Stomach smooth muscle (tissue), 2 donors: ENCODE results near the gene TRAPPC2.

Source experiments
- H3K27ac ChIP-seq: one replicate; pipeline ENCODE4 v1.7.0; 2013; ENCODE audit warnings: mild to moderate bottlenecking, low read length, inconsistent platforms
- H3K27me3 ChIP-seq, 2 donors: one replicate each; pipeline ENCODE4 v1.7.0; 2013; ENCODE audit warnings: low read length in 2 of 2; ENCODE audit not compliant: insufficient read depth in 2 of 2, control insufficient read depth in 1 of 2
- H3K36me3 ChIP-seq, 2 donors: one replicate each; pipeline ENCODE4 v1.7.0; 2013; ENCODE audit warnings: low read length in 2 of 2; ENCODE audit not compliant: control insufficient read depth in 2 of 2, insufficient read depth in 2 of 2
- H3K4me1 ChIP-seq: one replicate; pipeline ENCODE4 v1.7.0; 2013; ENCODE audit warnings: low read length; ENCODE audit not compliant: control insufficient read depth, insufficient read depth
- H3K4me3 ChIP-seq, 2 donors: one replicate each; pipeline ENCODE4 v1.7.0; 2013; ENCODE audit warnings: low read length in 2 of 2
- H3K9ac ChIP-seq, 2 donors: one replicate each; pipeline ENCODE4 v1.7.0; 2013; ENCODE audit warnings: low read length in 2 of 2, mild to moderate bottlenecking in 1 of 2
- H3K9me3 ChIP-seq, 2 donors: one replicate each; pipeline ENCODE4 v1.7.0; 2013; ENCODE audit warnings: low read length in 2 of 2; ENCODE audit not compliant: control insufficient read depth in 2 of 2
- donor health status: healthy.
- donor health status: Pancreatic carcinoma.

Gene TRAPPC2

DNA sequence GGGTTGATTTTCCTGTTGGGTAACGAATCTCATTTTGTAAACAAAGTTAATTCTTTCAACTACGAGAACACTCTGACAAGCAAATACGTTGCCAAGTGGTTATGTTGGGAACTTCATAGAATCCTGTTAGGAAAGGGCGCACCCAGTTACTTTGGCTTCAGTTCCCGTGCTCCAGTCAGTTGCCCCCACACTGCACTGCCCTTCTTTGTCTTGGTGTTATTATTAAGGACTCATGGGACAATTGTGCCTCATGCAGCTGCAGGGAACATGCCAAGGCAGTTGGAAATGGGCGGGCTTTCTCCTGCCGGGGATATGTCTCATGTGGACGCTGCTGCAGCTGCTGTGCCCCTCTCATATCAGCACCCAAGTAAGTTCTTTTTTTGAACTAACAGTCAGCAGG is 29.1 kb upstream of the TRAPPC2 start:
- H3K27me3 ChIP-seq = no peaks in the 10 kb centered on the region
- no peaks in the 10 kb centered on the region for H3K9me3 ChIP-seq
- H3K4me1 ChIP-seq = no peaks in the 10 kb centered on the region
- no peak overlapping the region for H3K9ac ChIP-seq
- peaks cover 14 to 26% of the 10 kb centered on the region in 2 donors for H3K36me3 ChIP-seq
- H3K27ac ChIP-seq = no peak overlapping the region
- no peak overlapping the region for H3K4me3 ChIP-seq

DNA sequence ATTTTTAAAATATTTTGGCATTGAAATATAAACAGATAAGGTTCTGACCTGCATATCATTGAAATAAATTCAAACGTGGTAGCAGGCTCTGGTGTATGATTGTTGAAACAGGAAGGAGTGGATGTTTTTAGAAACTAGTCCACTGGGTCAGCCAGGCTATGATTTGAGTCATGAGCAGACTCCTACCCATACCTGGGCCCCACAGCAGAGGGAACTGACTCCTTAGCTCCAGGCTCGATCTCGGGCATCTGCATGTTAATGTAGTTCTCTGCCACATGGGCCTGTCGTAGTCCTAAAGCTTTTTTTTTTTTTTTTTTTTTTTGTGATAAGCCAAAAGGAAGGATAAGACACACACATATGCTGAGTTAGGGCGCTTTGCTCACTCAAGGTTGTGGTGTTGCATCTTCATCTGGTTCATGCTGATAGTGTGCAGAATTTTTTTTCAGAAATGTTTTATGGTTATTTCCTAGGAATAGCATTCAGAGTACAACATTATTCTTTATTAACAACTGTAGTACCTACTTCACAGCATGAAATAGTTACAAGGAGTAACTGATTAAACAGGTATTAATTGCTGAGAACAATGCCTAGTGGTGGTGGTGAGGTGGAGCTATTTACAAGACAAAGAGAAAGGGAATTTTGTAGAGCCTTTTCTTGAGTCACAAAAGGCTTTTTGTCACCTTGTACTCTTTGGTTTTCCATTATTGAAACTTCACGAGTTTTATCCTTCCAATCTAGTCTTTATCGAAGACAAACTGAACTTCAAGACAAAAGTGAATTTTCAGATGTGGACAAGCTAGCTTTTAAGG is 27.4 kb upstream of the TRAPPC2 start:
- H3K9ac ChIP-seq = no peak overlapping the region
- H3K9me3 ChIP-seq = no peaks in the 10 kb centered on the region
- peaks cover 0 to 2% of the 10 kb centered on the region in 2 donors for H3K27me3 ChIP-seq
- no peaks in the 10 kb centered on the region for H3K4me1 ChIP-seq
- H3K36me3 ChIP-seq = peaks cover 22 to 35% of the 10 kb centered on the region in 2 donors
- H3K4me3 ChIP-seq = no peak overlapping the region
- H3K27ac ChIP-seq = no peak overlapping the region

DNA sequence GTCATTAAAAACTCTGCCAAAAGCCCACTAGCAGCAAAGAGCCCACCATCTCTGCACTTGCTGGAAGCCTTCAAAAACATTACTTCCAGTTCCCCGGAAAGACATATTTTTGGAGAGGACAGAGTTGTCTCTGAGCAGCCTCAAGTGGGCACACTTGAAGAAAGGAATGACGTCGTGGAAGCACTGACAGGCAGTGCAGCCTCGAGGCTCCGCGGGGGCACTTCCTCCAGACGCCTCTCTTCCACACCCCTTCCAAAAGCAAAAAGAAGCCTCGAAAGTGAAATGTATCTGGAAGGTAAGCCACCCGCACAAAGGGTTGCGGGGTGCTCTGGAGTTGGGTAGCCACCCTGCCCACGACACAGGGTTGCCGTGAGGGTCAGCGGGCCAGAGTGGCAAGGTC is 26.0 kb upstream of the TRAPPC2 start:
- no peaks in the 10 kb centered on the region for H3K4me1 ChIP-seq
- H3K9ac ChIP-seq = no peak overlapping the region
- no peak overlapping the region for H3K27ac ChIP-seq
- no peaks in the 10 kb centered on the region for H3K9me3 ChIP-seq
- no peak overlapping the region for H3K4me3 ChIP-seq
- peaks cover 0 to 2% of the 10 kb centered on the region in 2 donors for H3K27me3 ChIP-seq
- H3K36me3 ChIP-seq = peaks cover 22 to 30% of the 10 kb centered on the region in 2 donors

DNA sequence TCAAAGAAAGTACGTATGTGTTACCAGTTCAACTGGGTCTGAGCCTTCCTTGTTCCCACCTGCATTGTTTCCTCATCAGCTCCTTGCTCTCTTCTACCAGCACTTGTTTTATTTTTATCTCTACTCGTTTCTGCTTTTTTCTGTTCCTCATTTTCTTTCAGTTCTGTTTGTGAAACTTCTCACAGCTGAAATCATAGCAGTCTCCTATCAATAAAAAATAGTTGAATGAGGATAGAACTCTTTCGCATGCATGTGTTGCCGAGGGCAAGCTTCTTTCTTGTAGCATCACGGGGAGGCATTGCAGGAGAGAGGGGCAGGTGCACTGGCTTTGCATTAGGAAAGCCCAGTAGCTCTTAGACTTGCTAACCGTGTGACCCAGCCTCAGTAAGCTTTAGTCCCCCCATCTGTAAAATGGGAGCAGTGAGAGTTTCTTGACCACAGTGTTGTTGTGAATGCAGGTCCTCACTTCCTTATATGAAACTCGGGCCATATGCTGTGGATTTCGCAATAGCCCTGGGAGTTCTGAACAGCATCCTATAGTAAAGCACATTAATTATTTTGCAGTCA is 24.8 kb upstream of the TRAPPC2 start:
- Histone ChIP-seq H3K9me3 (no peaks in the 10 kb centered on the region), H3K27me3 (peaks cover 0 to 2% of the 10 kb centered on the region in 2 donors), H3K36me3 (peaks cover 22 to 30% of the 10 kb centered on the region in 2 donors), H3K9ac (no peak overlapping the region), H3K27ac (no peak overlapping the region), H3K4me1 (no peaks in the 10 kb centered on the region), H3K4me3 (no peak overlapping the region)

DNA sequence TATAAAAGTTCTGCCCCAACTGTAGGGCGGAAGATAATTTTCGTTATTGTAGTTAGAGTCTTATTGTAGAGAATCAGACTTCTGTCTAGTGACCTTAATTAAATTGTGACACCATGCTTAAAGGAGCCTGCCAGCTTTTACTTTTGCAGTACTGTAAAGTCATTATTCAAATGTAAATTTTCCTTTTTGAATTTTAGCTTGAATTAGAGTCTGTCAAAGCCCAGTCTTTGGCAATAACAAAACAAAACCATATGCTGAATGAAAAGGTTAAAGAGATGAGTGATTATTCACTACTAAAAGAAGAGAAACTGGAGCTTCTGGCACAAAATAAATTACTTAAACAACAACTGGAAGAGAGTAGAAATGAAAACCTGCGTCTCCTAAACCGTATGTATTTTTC is 22.0 kb upstream of the TRAPPC2 start:
- H3K9me3 ChIP-seq = no peaks in the 10 kb centered on the region
- peaks cover 0 to 2% of the 10 kb centered on the region in 2 donors for H3K27me3 ChIP-seq
- H3K36me3 ChIP-seq = peaks cover 19 to 35% of the 10 kb centered on the region in 2 donors
- no peak overlapping the region for H3K27ac ChIP-seq
- H3K4me1 ChIP-seq = no peaks in the 10 kb centered on the region
- no peak overlapping the region for H3K4me3 ChIP-seq
- no peak overlapping the region for H3K9ac ChIP-seq

DNA sequence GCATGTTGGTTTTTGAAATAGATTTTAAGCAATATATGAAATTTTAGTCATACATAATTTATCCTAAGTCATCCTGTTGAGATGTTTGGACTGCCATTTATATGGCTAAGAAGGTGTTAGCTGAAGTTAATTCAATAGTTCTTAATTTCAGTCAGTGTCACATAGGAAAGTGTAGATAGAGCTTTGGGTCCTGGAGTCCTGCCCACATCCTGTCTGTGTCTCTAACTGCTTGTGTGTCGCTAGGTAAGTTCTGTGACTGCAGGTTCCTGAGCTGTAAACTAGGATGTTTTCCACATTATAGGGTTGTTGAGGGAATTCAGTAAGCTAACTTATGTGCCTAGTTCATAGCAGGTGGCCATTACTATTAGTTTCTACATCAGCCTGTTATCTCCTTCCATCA is 20.8 kb upstream of the TRAPPC2 start:
- Histone ChIP-seq H3K27me3 (peaks cover 0 to 2% of the 10 kb centered on the region in 2 donors), H3K9me3 (no peaks in the 10 kb centered on the region), H3K9ac (no peak overlapping the region), H3K4me3 (no peak overlapping the region), H3K4me1 (no peaks in the 10 kb centered on the region), H3K27ac (no peak overlapping the region), H3K36me3 (peaks cover 19 to 28% of the 10 kb centered on the region in 2 donors)

DNA sequence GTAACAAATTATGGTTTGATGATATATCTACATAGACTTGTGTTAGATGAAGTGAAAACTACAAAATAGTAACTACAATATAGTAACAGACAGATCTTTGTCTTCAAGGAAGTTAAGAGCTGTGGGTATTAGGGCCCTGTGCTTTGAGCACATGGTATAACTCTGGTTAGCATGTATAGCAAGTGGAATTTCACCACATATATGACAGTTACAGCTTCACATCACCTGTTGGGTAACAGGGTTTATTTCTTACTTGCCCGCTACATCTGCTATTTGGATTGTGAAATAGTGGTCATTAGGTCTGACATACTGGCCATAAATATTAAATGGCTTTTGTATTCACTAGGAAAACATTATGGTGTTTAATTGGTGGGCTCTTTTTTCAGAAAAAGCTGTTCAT is 20.3 kb upstream of the TRAPPC2 start:
- H3K9me3 ChIP-seq = no peaks in the 10 kb centered on the region
- H3K9ac ChIP-seq = no peak overlapping the region
- no peak overlapping the region for H3K4me3 ChIP-seq
- no peak overlapping the region for H3K27ac ChIP-seq
- no peaks in the 10 kb centered on the region for H3K4me1 ChIP-seq
- peaks cover 0 to 2% of the 10 kb centered on the region in 2 donors for H3K27me3 ChIP-seq
- peaks cover 16 to 24% of the 10 kb centered on the region in 2 donors for H3K36me3 ChIP-seq

DNA sequence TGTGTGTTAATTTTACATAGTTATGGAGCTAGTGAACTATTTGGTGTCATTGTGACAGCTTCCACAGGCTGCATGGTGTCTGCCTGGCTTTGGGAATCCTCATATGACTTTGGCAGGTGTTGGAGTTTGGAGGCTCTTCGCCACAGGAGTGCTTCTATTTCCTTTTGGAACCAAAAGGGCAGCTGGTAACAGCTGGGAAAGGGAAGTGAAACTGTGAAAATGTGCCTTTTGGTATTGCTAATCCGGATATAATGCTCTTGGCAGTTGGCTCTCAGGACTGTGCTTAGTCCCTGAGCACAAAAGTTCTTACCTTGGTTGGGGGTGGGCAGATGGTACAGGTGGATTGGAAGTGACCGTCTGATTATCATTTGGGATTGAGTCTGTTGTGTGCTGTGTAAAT is 18.2 kb upstream of the TRAPPC2 start:
- Histone ChIP-seq H3K4me3 (no peak overlapping the region), H3K9ac (no peak overlapping the region), H3K27me3 (peaks cover 0 to 2% of the 10 kb centered on the region in 2 donors), H3K27ac (no peak overlapping the region), H3K4me1 (no peaks in the 10 kb centered on the region), H3K36me3 (peaks cover 4 to 17% of the 10 kb centered on the region in 2 donors), H3K9me3 (no peaks in the 10 kb centered on the region)

DNA sequence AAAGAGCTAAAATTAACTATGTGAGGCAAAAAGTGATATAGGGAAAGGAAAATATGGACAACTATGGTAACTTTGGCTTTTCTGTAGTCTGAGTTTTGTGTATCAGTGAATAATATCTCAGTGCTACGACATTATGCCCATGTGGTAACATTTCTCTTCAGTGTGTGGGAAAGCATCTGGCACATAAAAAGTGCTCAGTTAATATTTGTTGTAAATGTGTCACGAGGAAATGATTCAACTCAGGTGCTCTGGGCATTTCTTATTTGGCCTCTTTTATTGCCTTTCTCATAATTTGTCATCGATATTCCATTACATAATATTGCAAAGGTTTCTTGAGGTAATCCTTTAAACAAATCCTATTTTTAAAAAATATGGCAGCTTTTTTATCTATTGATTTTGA is 17.7 kb upstream of the TRAPPC2 start:
- no peaks in the 10 kb centered on the region for H3K9me3 ChIP-seq
- H3K27me3 ChIP-seq = no peaks in the 10 kb centered on the region
- no peak overlapping the region for H3K27ac ChIP-seq
- peaks cover 2 to 13% of the 10 kb centered on the region in 2 donors for H3K36me3 ChIP-seq
- no peaks in the 10 kb centered on the region for H3K4me1 ChIP-seq
- H3K9ac ChIP-seq = no peak overlapping the region
- no peak overlapping the region for H3K4me3 ChIP-seq

DNA sequence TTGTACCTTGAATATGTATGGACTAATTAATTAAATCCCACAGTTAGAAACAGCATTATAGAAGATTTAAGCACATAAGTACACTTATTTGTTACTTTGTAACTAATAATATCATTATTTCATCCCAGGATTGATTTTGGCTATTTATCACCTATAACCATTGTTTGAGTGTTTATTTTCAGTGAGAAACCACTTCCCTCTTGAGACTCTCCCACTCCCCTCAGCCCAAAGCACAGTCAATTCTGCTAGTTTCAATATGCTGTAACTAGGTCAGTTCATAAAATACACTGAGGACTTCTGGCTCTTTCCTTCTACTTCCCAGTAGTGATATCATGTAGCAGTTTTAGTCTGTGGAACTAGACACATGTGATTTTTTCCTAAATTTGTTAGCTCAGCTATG is 16.4 kb upstream of the TRAPPC2 start:
- Histone ChIP-seq H3K9ac (no peak overlapping the region), H3K27ac (no peak overlapping the region), H3K4me3 (no peak overlapping the region), H3K27me3 (no peaks in the 10 kb centered on the region), H3K4me1 (no peaks in the 10 kb centered on the region), H3K36me3 (peaks cover 5 to 13% of the 10 kb centered on the region in 2 donors), H3K9me3 (no peaks in the 10 kb centered on the region)

DNA sequence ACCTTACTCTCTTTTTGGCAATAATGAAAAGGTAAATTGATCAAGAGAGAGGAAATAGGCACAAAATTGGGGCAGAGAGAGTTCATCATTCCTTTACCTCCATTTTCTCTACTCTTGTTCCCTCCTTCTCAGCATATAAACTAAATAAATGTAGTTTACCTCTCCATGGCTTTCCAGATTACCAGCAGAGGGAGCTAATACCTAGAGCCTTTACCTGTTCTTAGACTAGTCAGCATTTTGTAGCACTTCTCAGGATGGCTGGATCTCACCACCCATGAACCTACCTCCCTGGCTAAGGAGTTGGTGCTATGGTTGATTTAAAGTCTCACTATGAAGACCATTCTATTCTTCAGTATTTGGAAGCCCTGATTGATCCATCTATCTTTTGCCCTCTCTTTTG is 15.8 kb upstream of the TRAPPC2 start:
- H3K27ac ChIP-seq = no peak overlapping the region
- no peaks in the 10 kb centered on the region for H3K27me3 ChIP-seq
- H3K9ac ChIP-seq = no peak overlapping the region
- H3K4me3 ChIP-seq = no peak overlapping the region
- no peaks in the 10 kb centered on the region for H3K9me3 ChIP-seq
- H3K36me3 ChIP-seq = peaks cover 5 to 9% of the 10 kb centered on the region in 2 donors
- no peaks in the 10 kb centered on the region for H3K4me1 ChIP-seq
